Nephron (organoid): ENCODE results near the gene TMPRSS9.

Experiments used
- H3K27ac Mint-ChIP-seq, 3 experiments: 2 replicates each; pipeline ENCODE4 v1.8.0; 2020; ENCODE audit warnings: mixed read lengths in 3 of 3, mild to moderate bottlenecking in 2 of 3, moderate library complexity in 1 of 3
- H3K27me3 Mint-ChIP-seq: 2 replicates; pipeline ENCODE4 v1.8.0; 2021; ENCODE audit warnings: low read depth, mild to moderate bottlenecking, moderate library complexity, mixed read lengths
- H3K36me3 Mint-ChIP-seq: 2 replicates; pipeline ENCODE4 v1.8.0; 2020; ENCODE audit warnings: low read depth, mixed read lengths
- H3K4me1 Mint-ChIP-seq: 2 replicates; pipeline ENCODE4 v1.8.0; 2020; ENCODE audit warnings: mixed read lengths
- H3K4me3 Mint-ChIP-seq, 3 experiments: 2 replicates each; pipeline ENCODE4 v1.8.0; 2020; ENCODE audit warnings: mild to moderate bottlenecking in 3 of 3, mixed read lengths in 3 of 3, moderate library complexity in 2 of 3
- H3K9me3 Mint-ChIP-seq: 2 replicates; pipeline ENCODE4 v1.8.0; 2020; ENCODE audit warnings: mixed read lengths
- TF ChIP-seq, protein P1 (sequence below), 3 experiments: fragments of 200-600 bp; sonication (generic); IDR thresholded peaks; one replicate each; pipeline ENCODE4 v1.5.0; 2021; ENCODE audit warnings: antibody characterized with exemption in 3 of 3; ENCODE audit not compliant: unreplicated experiment in 3 of 3

TMPRSS9 gene

DNA sequence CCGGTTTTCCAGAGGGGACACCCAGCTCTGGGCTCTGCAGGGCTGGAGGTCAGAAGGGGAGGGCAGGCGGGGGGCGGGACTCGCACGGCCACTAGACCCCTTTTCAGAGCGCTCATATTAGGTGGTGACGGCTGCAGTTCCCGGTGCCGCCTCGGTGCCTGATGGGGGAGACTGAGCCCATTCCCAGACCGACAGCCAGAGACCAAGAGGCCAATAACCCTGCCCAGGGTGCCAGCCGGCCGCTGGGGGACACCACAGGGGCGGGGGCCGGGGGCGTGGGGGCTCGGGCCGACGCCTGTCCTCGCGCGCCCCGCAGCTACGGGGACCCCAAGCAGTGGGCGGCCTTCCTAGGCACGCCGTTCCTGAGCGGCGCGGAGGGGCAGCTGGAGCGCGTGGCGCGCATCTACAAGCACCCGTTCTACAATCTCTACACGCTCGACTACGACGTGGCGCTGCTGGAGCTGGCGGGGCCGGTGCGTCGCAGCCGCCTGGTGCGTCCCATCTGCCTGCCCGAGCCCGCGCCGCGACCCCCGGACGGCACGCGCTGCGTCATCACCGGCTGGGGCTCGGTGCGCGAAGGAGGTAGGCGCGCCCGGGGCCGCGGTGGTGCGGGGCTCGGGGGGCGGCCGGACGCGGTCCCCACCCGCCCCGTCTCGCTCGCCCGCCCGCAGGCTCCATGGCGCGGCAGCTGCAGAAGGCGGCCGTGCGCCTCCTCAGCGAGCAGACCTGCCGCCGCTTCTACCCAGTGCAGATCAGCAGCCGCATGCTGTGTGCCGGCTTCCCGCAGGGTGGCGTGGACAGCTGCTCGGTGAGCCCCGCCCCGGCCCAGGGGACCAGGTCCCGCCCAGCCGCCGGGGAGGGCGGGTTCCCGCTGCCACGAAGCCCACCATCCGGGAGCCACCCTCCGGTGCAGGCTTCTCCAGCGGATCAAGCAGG is 64.9 kb downstream of the TMPRSS9 start:
- H3K9me3 Mint-ChIP-seq: no peaks in the 10 kb centered on the region
- H3K27me3 Mint-ChIP-seq: no peaks in the 10 kb centered on the region
- peaks cover 4% of the 10 kb centered on the region for H3K36me3 Mint-ChIP-seq
- peaks cover 15% of the 10 kb centered on the region for H3K4me1 Mint-ChIP-seq
- TF ChIP-seq, protein P1, sequence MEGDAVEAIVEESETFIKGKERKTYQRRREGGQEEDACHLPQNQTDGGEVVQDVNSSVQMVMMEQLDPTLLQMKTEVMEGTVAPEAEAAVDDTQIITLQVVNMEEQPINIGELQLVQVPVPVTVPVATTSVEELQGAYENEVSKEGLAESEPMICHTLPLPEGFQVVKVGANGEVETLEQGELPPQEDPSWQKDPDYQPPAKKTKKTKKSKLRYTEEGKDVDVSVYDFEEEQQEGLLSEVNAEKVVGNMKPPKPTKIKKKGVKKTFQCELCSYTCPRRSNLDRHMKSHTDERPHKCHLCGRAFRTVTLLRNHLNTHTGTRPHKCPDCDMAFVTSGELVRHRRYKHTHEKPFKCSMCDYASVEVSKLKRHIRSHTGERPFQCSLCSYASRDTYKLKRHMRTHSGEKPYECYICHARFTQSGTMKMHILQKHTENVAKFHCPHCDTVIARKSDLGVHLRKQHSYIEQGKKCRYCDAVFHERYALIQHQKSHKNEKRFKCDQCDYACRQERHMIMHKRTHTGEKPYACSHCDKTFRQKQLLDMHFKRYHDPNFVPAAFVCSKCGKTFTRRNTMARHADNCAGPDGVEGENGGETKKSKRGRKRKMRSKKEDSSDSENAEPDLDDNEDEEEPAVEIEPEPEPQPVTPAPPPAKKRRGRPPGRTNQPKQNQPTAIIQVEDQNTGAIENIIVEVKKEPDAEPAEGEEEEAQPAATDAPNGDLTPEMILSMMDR (IDR thresholded peaks at IDR 0.05; ENCODE audit: unreplicated experiment in 3 of 3): peak; percentile 19 to 32 (median 26)
- no peak overlapping the region for H3K27ac Mint-ChIP-seq
- peak overlapping the region; percentile 68 to 80 (median 76) for H3K4me3 Mint-ChIP-seq

DNA sequence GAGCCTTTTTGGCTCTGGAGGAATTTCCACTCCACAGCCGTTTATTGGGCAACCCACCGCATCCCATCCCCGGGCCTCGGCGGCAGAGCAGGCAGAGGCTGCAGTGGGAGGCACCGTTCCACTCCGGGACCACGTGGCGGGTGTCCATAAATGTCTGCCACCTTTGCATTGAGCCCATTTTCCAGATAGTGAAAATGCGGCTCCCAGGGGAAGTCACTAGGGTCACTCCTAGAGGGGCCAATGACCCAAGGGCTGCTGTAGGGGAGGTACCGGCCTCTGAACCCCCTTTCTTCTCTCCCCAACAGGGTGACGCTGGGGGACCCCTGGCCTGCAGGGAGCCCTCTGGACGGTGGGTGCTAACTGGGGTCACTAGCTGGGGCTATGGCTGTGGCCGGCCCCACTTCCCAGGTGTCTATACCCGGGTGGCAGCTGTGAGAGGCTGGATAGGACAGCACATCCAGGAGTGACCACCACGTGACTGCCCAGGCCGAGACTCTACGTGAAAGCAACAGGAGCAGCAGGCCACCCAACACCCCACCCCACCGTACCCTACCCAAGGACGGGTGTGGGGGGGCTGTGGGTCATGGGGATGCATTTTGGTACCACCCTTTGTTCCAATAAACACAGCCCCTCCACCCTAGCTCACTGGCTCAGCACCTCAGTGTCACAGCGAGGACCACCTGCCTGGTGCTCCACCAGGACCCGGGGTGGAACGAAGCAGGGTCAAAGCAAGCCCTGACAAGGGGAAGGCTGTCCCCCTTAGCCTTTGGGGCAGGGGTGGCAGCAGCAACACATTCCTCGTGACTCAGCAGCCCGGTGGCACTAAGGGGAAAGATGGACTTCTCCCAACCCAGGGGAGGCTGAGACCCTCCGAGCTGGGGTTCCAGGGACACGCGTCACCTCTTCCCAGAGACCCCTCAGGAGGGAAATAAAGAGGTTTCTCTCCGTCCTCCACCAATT is 65.8 kb downstream of the TMPRSS9 start:
- H3K27ac Mint-ChIP-seq: peak overlapping the region in 2 of 3 experiments; percentile 12 to 31
- TF ChIP-seq, protein P1 (IDR thresholded peaks at IDR 0.05; ENCODE audit: unreplicated experiment in 3 of 3): no peak
- no peaks in the 10 kb centered on the region for H3K9me3 Mint-ChIP-seq
- no peaks in the 10 kb centered on the region for H3K27me3 Mint-ChIP-seq
- H3K4me1 Mint-ChIP-seq: peaks cover 15% of the 10 kb centered on the region
- peaks cover 9% of the 10 kb centered on the region for H3K36me3 Mint-ChIP-seq
- peak overlapping the region; percentile 97 to 98 (median 97) for H3K4me3 Mint-ChIP-seq

DNA sequence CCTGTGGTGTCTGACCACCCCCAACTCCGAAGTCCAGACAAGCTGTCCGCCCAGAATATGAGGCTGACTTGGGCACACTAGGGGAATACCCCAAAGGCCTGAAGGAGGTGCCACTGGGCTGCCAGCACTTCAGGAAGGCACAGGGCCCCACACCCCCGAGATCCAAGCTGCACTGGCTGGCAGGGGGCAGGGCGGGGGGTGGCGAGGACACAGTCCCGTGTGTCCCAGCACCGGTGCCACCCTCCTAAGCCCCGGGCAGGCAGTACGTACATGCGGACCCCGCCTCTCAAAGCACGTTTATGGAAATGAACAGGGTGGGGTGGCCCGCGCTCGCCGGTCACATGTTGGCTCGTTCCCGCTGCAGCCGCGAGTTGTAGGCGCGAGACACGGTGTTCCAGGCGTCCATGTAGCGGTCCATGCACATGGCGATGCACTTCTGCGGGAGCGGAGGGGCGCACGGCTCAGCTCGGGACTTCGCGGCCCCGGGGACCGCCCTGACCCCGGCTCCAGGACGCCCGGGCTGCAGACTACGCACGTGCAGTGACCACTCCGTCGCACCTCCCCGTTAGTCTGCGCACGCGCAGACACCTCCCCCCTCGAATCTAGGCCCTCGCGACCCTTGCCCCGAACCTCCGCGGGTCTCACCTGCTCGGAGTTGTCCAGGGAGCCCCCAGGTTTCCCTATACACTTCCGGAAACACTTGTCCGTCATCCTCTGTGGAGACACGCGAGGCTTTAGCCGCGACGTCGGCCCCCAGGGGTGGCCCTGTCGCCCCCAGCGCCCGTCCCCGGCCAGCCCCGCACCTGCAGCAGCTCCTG is 66.8 kb downstream of the TMPRSS9 start:
- H3K27me3 Mint-ChIP-seq: no peaks in the 10 kb centered on the region
- H3K36me3 Mint-ChIP-seq: peaks cover 11% of the 10 kb centered on the region
- H3K9me3 Mint-ChIP-seq: no peaks in the 10 kb centered on the region
- H3K27ac Mint-ChIP-seq: peak overlapping the region; percentile 93 to 98 (median 98)
- peaks cover 15% of the 10 kb centered on the region for H3K4me1 Mint-ChIP-seq
- peak overlapping the region; percentile 97 to 98 (median 97) for H3K4me3 Mint-ChIP-seq
- TF ChIP-seq, protein P1 (IDR thresholded peaks at IDR 0.05; ENCODE audit: unreplicated experiment in 3 of 3): no peak

DNA sequence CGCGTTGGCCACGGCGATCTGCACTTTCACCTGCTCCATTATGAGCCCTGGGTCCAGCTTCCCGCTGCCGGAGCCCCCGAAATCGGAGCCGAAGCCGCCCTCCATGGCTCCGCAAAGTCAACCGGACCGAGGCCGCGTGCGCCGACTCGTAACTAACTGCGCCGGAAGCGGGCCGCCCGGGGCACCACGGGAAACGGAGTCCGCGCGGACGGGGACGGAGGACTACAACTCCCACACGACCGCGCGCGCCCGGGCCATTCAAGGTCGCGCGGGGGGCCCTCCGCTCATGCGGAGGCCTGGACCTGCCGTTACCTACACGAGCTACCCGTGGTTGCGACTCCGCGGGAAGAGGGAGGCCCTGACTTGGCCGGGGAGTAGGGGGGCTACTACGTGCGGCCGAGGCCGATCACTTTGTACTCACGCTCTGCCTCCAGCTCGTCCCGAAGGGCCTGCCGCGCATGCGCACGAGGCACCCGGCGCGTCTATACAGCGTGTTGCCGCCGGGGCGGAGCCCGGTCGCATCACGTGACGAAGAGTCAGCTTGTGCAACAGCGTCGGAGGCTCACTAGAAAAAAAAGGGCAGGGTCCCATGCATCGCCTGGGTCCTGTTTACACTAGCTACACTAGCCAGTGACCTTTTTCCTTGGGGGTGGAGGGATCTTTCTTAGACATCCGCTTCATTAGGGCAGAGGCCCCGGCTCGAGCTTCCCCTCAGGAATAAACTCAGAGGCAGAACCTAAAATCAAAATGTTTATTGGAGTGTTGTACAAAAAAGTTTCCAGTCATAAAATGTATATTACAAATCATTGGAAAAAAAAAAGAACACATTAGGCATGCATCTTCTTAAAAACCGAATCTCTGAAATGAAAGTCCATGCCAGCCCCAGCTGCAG is 67.6 kb downstream of the TMPRSS9 start, which contains the start of gene TIMM13:
TIMM13 (minus strand) TSS at position 158 of the 892 bp plus-strand sequence; CDS start at position 105, 53 bp downstream.
- no peaks in the 10 kb centered on the region for H3K9me3 Mint-ChIP-seq
- H3K27ac Mint-ChIP-seq: peak within 1 kb of the TSS; percentile 93 to 98 (median 98)
- H3K4me3 Mint-ChIP-seq: peak within 1 kb of the TSS; percentile 97 to 98 (median 97)
- TF ChIP-seq, protein P1 (IDR thresholded peaks at IDR 0.05; ENCODE audit: unreplicated experiment in 3 of 3): no peak
- peaks cover 15% of the 10 kb centered on the region for H3K4me1 Mint-ChIP-seq
- H3K36me3 Mint-ChIP-seq: peaks cover 14% of the 10 kb centered on the region
- H3K27me3 Mint-ChIP-seq: no peaks in the 10 kb centered on the region
